HepG2 (cell line): ENCODE results near the gene DNALI1. TPM values are rescaled to one million over a fixed set of nuclear protein-coding genes. Genes with fewer than 3 reads are reported as not detected.

Source experiments
- ATAC-seq: fragments of 200-7000 bp; cut with Tn5 transposase; 3 replicates; pipeline ENCODE4 v1.9.1; 2020; ENCODE audit warnings: mild to moderate bottlenecking, moderate library complexity
- BruUV-seq: library from RNA; stranded (reverse); fragments of 400-500 nt; replicated peaks from 2 replicates; lab custom pipeline; 2021; lab: Mats Ljungman, UMichigan
- CTCF ChIA-PET: fragments of 300-600 bp; formaldehyde crosslinking; extraction: SDS; loops from one replicate; lab custom pipeline; 2021; ENCODE audit warnings: low total read pairs, inconsistent platforms, low intra/inter-chr PET ratio; lab: Yijun Ruan, JAX
- POLR2A ChIA-PET: fragments of 350-600 bp; sonication (Branson Sonifier 250); formaldehyde crosslinking; loops from one replicate; lab custom pipeline; 2020; ENCODE audit warnings: antibody characterized with exemption, inconsistent platforms; lab: Yijun Ruan, JAX
- DNase-seq: peaks from one replicate; pipeline ENCODE4 v3.0.0-alpha.2; 2015; ENCODE audit warnings: low spot score
- FAIRE-seq: peaks from 3 replicates; lab custom pipeline; 2011; peaks lifted over from hg19 to GRCh38; lab: Jason Lieb, UNC
- H2AFZ ChIP-seq: one replicate; pipeline ENCODE4 v1.6.1; 2011; ENCODE audit warnings: low read length, inconsistent platforms
- H3K27ac ChIP-seq: fragments of 300-600 bp; 3 replicates; pipeline ENCODE4 v1.8.0; 2011; ENCODE audit warnings: mixed run types, mild to moderate bottlenecking, mixed read lengths, low read length, inconsistent platforms; ENCODE audit not compliant: insufficient read depth; ENCODE audit errors: extremely low read length
- H3K27me3 ChIP-seq, 2 experiments: fragments of 200-600 bp in 1 of 2; 2 replicates in 1 of 2; 3 replicates in 1 of 2; pipeline versions ENCODE4 v1.6.0 to v1.8.0; 2011; ENCODE audit warnings: low read length in 2 of 2, mild to moderate bottlenecking in 2 of 2, moderate library complexity in 2 of 2, inconsistent platforms in 1 of 2; ENCODE audit not compliant: insufficient read depth in 2 of 2, control insufficient read depth in 1 of 2
- H3K36me3 ChIP-seq, 2 experiments: fragments of 200-600 bp in 1 of 2; replicated peaks in 1 of 2; 2 replicates in 1 of 2; 3 replicates in 1 of 2; pipeline versions ENCODE4 v1.5.1 to v1.8.0; 2011; ENCODE audit warnings: low read length in 2 of 2, inconsistent platforms in 1 of 2; ENCODE audit not compliant: insufficient read depth in 2 of 2, control insufficient read depth in 1 of 2
- H3K4me1 ChIP-seq: 2 replicates; pipeline ENCODE4 v1.5.1; 2012; ENCODE audit warnings: low read length, inconsistent platforms; ENCODE audit not compliant: insufficient read depth
- H3K4me2 ChIP-seq: 2 replicates; pipeline ENCODE4 v1.6.0; 2011; ENCODE audit warnings: low read depth, low read length, inconsistent platforms
- H3K4me3 ChIP-seq, 3 experiments: fragments of 200-600 bp in 1 of 3; sonication (generic), shearing (Covaris generic) in 1 of 3; replicated peaks in 1 of 3; 2 replicates each; pipeline ENCODE4 v1.5.1; 2011 to 2016; ENCODE audit warnings: low read length in 3 of 3, inconsistent platforms in 2 of 3, low read depth in 2 of 3, mild to moderate bottlenecking in 2 of 3, control low read depth in 1 of 3, mixed read lengths in 1 of 3; ENCODE audit not compliant: insufficient read depth in 1 of 3
- H3K79me2 ChIP-seq: one replicate; pipeline ENCODE4 v1.6.1; 2011; ENCODE audit warnings: low read length, inconsistent platforms; ENCODE audit not compliant: insufficient read depth
- H3K9ac ChIP-seq: 2 replicates; pipeline ENCODE4 v1.6.0; 2011; ENCODE audit warnings: mild to moderate bottlenecking, low read depth, low read length, inconsistent platforms; ENCODE audit not compliant: insufficient read depth
- H3K9me3 ChIP-seq: 2 replicates; pipeline ENCODE4 v1.5.1; 2012; ENCODE audit warnings: mild to moderate bottlenecking, low read length
- H4K20me1 ChIP-seq: 2 replicates; pipeline ENCODE4 v1.6.0; 2011; ENCODE audit warnings: inconsistent platforms, mild to moderate bottlenecking, low read length, moderate library complexity; ENCODE audit not compliant: insufficient read depth
- ELF4 ChIP-seq: sonication (generic); formaldehyde crosslinking; IDR thresholded peaks from 2 replicates; pipeline ENCODE4 v1.5.0; 2020; ENCODE audit warnings: missing genetic modification reagents, mild to moderate bottlenecking, moderate library complexity, borderline replicate concordance
- FOXM1 ChIP-seq: sonication (generic); formaldehyde crosslinking; IDR thresholded peaks from 2 replicates; pipeline ENCODE4 v1.5.0; 2020; ENCODE audit warnings: missing genetic modification reagents
- FOXO1 ChIP-seq: sonication (generic); formaldehyde crosslinking; IDR thresholded peaks from 2 replicates; pipeline ENCODE4 v1.4.0; 2020; ENCODE audit warnings: missing genetic modification reagents
- GATA4 ChIP-seq: sonication (generic); IDR thresholded peaks from 2 replicates; pipeline ENCODE4 v1.6.1; 2016; ENCODE audit warnings: antibody characterized with exemption, low read depth, borderline replicate concordance
- HOXA9 ChIP-seq: sonication (generic); formaldehyde crosslinking; IDR thresholded peaks from 2 replicates; pipeline ENCODE4 v1.8.1; 2022; ENCODE audit warnings: missing genetic modification reagents, mild to moderate bottlenecking, moderate library complexity, borderline replicate concordance
- MEIS1 ChIP-seq: sonication (generic); formaldehyde crosslinking; IDR thresholded peaks from 2 replicates; pipeline ENCODE4 v1.9.0; 2021; ENCODE audit warnings: mild to moderate bottlenecking, missing genetic modification reagents, moderate library complexity, borderline replicate concordance
- PHF8 ChIP-seq: sonication (generic); formaldehyde crosslinking; IDR thresholded peaks from 2 replicates; pipeline ENCODE4 v1.5.0; 2020; ENCODE audit warnings: missing genetic modification reagents
- PRDM4 ChIP-seq: sonication (generic); formaldehyde crosslinking; IDR thresholded peaks from 2 replicates; pipeline ENCODE4 v1.9.0; 2021; ENCODE audit warnings: missing genetic modification reagents, borderline replicate concordance
- RCOR2 ChIP-seq: IDR thresholded peaks from 2 replicates; pipeline ENCODE4 v1.6.1; 2016; ENCODE audit warnings: missing biosample characterization, missing genetic modification reagents
- SIX1 ChIP-seq: sonication (generic); formaldehyde crosslinking; IDR thresholded peaks from 2 replicates; pipeline ENCODE4 v1.4.0; 2020; ENCODE audit warnings: missing genetic modification reagents, borderline replicate concordance
- TSC22D2 ChIP-seq: sonication (generic); formaldehyde crosslinking; IDR thresholded peaks from 2 replicates; pipeline ENCODE4 v1.5.1; 2020; ENCODE audit warnings: missing genetic modification reagents, mild to moderate bottlenecking, borderline replicate concordance
- ZFP90 ChIP-seq: sonication (generic); formaldehyde crosslinking; IDR thresholded peaks from 2 replicates; pipeline ENCODE4 v1.8.0; 2022; ENCODE audit warnings: missing genetic modification reagents, mild to moderate bottlenecking, inconsistent platforms, borderline replicate concordance
- ZMYM3 ChIP-seq: sonication (generic); formaldehyde crosslinking; IDR thresholded peaks from 2 replicates; pipeline ENCODE4 v1.5.1; 2020; ENCODE audit warnings: mild to moderate bottlenecking, missing genetic modification reagents
- ZNF121 ChIP-seq: sonication (generic); formaldehyde crosslinking; IDR thresholded peaks from 2 replicates; pipeline ENCODE4 v1.5.0; 2020; ENCODE audit warnings: mild to moderate bottlenecking, missing genetic modification reagents
- ZNF33B ChIP-seq: sonication (generic); formaldehyde crosslinking; IDR thresholded peaks from 2 replicates; pipeline ENCODE4 v1.5.1; 2020; ENCODE audit warnings: mild to moderate bottlenecking, missing genetic modification reagents
- ZNF557 ChIP-seq: sonication (generic); formaldehyde crosslinking; IDR thresholded peaks from 2 replicates; pipeline ENCODE4 v1.4.0; 2020; ENCODE audit warnings: missing genetic modification reagents
- ZNF629 ChIP-seq: sonication (generic); formaldehyde crosslinking; conservative IDR thresholded peaks from 2 replicates; pipeline ENCODE4 v1.5.0; 2020; ENCODE audit warnings: missing genetic modification reagents
- ZNF674 ChIP-seq: sonication (generic); formaldehyde crosslinking; IDR thresholded peaks from 2 replicates; pipeline ENCODE4 v1.5.0; 2020; ENCODE audit warnings: low read depth, mild to moderate bottlenecking, missing genetic modification reagents
- ZNF691 ChIP-seq: sonication (generic); formaldehyde crosslinking; IDR thresholded peaks from 2 replicates; pipeline ENCODE4 v1.4.0; 2020; ENCODE audit warnings: missing genetic modification reagents, low read depth, mild to moderate bottlenecking, borderline replicate concordance
- ZNF720 ChIP-seq: sonication (generic); formaldehyde crosslinking; IDR thresholded peaks from 2 replicates; pipeline ENCODE4 v1.4.0; 2020; ENCODE audit warnings: missing genetic modification reagents
- ZNF775 ChIP-seq: sonication (generic); formaldehyde crosslinking; IDR thresholded peaks from 2 replicates; pipeline ENCODE4 v1.4.0; 2020; ENCODE audit warnings: missing genetic modification reagents, mild to moderate bottlenecking, moderate library complexity, borderline replicate concordance
- WGBS: methylation state at CpG from one replicate; pipeline ENCODE4 v1.1.6; 2017; ENCODE audit warnings: low lambda C conversion rate; 5-methylcytosine and 5-hydroxymethylcytosine counted together
- in situ Hi-C: cut with HindIII; loops from 2 replicates; pipeline ENCODE4 v1.10.0; 2017; ENCODE audit warnings: low pct_unique_long_range_greater_than_20kb; ENCODE audit not compliant: extremely low pct_ligation_motif_present
- intact Hi-C: fragments of 100-400 bp; cut with micrococcal nuclease; formaldehyde crosslinking; loops from one replicate; pipeline ENCODE4 v1.10.0; 2022; ENCODE audit not compliant: unreplicated experiment
- polyA plus RNA-seq, 8 experiments: library from polyadenylated mRNA; depleted of rRNA in 3 of 8; stranded (reverse) in 7 of 8; unstranded in 1 of 8; fragments of >200 nt; fragmentation: Illumina TruSeq in 4 of 8; extraction: Trizol in 4 of 8; gene quantifications; 2 replicates each; pipeline versions ENCODE4 v1.2.1 to v1.2.3, GENCODE V29; 2011 to 2016; ENCODE audit warnings: low read depth in 4 of 8, missing spikeins in 1 of 8, mixed read lengths in 1 of 8; ENCODE audit not compliant: insufficient read depth in 1 of 8
- total RNA-seq, 5 experiments: library from RNA; depleted of rRNA; stranded (reverse); fragments of >200 nt; fragmentation: Illumina TruSeq; extraction: Trizol; gene quantifications; 2 replicates each; pipeline ENCODE4 v1.2.3, GENCODE V29; 2016; ENCODE audit warnings: low read depth in 1 of 5

DNALI1 gene
- total and polyA plus RNA-seq, 2 of the 13 experiments (the other 11 are each of a cell fraction or from before 2014, with no cell fraction given), result 0.42 to 0.70 TPM

GRCh38 chr1:37533317-37534093 lies 23.2 kb upstream of the DNALI1 start:
- ATAC-seq (no peak), FAIRE-seq (no peak), DNase-seq (no peak)
- no TSS peak for BruUV-seq
- WGBS, result 82% methylated on average over 4 of the region's 4 CpGs
- intact Hi-C loops (loop anchor here (1.0 kb wide), 1 partner anchor 19 kb away; the partner anchor contains the start of gene MEAF6), in situ Hi-C loops (no loop called here)
- peak overlapping the region; percentile 63; the same call in 1 of the 2 replicates for H3K9ac ChIP-seq
- H3K27me3 ChIP-seq, result no peaks in the 10 kb centered on the region
- H2AFZ ChIP-seq, result no peak overlapping the region
- no peak overlapping the region; the same call in 1 of the 2 replicates for H3K4me2 ChIP-seq
- H3K79me2 ChIP-seq, result no peaks in the 10 kb centered on the region
- H3K36me3 ChIP-seq, result peaks cover 5 to 16% of the 10 kb centered on the region in 2 experiments; a peak in 4 of 5 replicates
- CTCF ChIA-PET, result no interaction called here
- H3K4me1 ChIP-seq, result peaks cover 75% of the 10 kb centered on the region
- H3K9me3 ChIP-seq, result no peaks in the 10 kb centered on the region
- POLR2A ChIA-PET, result interaction anchor here (1.1 to 6.1 kb wide), 4 partner anchors 9 to 60 kb away, joined by 3 to 52 read pairs (median 4); partner anchors contain the start of genes MEAF6, SNIP1 and ZC3H12A
- H3K4me3 ChIP-seq, result no peak overlapping the region
- H4K20me1 ChIP-seq, result no peaks in the 10 kb centered on the region
- H3K27ac ChIP-seq, result peak overlapping the region; percentile 90
- TF ChIP-seq RCOR2 (CRISPR knock-in tag) (peak; percentile 42; the same call in 1 of the 2 replicates), ZNF121 (no peak), ZNF674 (CRISPR knock-in tag) (no peak), ZNF557 (no peak), ZNF775 (CRISPR knock-in tag) (no peak), TSC22D2 (CRISPR knock-in tag) (no peak), ZFP90 (CRISPR knock-in tag) (0 out of 2 replicates have a peak, but pooled peaks have one; percentile 8), ZNF691 (CRISPR knock-in tag) (no peak), ZNF629 (CRISPR knock-in tag) (peak; percentile 98), GATA4 (no peak), PRDM4 (no peak), SIX1 (CRISPR knock-in tag) (no peak), ZMYM3 (CRISPR knock-in tag) (0 out of 2 replicates have a peak, but pooled peaks have one; percentile 30), ELF4 (CRISPR knock-in tag) (no peak), PHF8 (CRISPR knock-in tag) (no peak), MEIS1 (CRISPR knock-in tag) (no peak), ZNF33B (CRISPR knock-in tag) (no peak), HOXA9 (CRISPR knock-in tag) (no peak), ZNF720 (CRISPR knock-in tag) (no peak), FOXO1 (CRISPR knock-in tag) (no peak), FOXM1 (CRISPR knock-in tag) (no peak)
